GM12878 (cell line): ENCODE data around the gene PHF1.

ENCODE experiments used
- CBFB ChIP-seq: IDR thresholded peaks from 2 replicates; pipeline ENCODE4 v1.6.1; 2016; ENCODE audit warnings: antibody characterized with exemption, low read depth
- WRNIP1 ChIP-seq: IDR thresholded peaks from 2 replicates; pipeline ENCODE4 v1.6.1; 2011; ENCODE audit warnings: low read depth, low read length, improper control_type of control experiment, borderline replicate concordance
- TF ChIP-seq, protein P1 (sequence below): IDR thresholded peaks from 2 replicates; pipeline ENCODE4 v1.6.1; 2011; ENCODE audit warnings: low read depth, low read length, improper control_type of control experiment, borderline replicate concordance

DNA sequence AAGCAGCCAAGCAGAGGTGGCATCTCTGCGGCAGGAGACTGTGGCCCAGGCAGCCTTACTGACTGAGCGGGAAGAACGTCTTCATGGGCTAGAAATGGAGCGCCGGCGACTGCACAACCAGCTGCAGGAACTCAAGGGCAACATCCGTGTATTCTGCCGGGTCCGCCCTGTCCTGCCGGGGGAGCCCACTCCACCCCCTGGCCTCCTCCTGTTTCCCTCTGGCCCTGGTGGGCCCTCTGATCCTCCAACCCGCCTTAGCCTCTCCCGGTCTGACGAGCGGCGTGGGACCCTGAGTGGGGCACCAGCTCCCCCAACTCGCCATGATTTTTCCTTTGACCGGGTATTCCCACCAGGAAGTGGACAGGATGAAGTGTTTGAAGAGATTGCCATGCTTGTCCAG, 5.9 kb upstream of the PHF1 start:
- TF ChIP-seq, protein P1, sequence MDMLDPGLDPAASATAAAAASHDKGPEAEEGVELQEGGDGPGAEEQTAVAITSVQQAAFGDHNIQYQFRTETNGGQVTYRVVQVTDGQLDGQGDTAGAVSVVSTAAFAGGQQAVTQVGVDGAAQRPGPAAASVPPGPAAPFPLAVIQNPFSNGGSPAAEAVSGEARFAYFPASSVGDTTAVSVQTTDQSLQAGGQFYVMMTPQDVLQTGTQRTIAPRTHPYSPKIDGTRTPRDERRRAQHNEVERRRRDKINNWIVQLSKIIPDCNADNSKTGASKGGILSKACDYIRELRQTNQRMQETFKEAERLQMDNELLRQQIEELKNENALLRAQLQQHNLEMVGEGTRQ: no peak
- TF ChIP-seq CBFB (no peak), WRNIP1 (no peak)
